ENCODE data around the gene SPTBN4.
A peak's percentile ranks its signal among the peaks of the same experiment; 100 is the strongest.
"Not testable (repeated sequence)": the region's sequence is repeated elsewhere in the genome, so short reads cannot be mapped to it uniquely, and the experiment has no call there.

The SPTBN4 gene

DNA sequence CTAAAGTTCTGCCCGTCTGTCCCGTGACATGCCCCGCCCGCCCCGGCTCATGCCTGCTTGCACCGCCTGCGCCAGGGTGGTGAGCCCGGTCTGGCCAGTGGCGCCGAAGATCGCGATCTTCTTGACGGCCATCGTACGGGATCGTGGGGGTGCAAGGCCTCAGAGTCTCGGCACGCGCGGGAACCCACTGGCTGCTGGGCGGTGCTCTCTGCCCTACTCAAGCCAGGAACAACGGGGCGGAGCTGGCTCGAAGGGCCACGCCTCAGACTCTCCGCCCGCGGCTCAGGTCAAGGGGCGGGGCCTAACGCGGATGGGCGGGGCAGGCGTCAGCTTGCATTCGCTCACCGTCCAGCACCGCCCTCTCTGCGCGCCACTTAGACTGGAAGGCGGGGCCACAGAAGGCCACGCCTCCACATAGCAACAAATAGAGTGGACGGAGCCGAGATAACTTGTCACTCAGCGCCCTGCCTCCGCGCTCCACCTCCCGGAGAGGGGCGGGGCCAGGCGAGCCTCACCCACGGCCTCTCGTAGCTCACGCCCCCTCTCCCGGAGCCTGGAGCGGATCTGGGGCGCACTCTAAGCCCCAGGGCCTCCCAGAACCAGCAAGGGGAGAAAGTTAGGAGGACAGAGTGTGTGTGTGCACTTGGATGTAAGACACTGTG, 1.1 kb upstream of the SPTBN4 start, which contains the start of gene BLVRB:
Gene BLVRB (minus strand): TSS at position 189 of the 662 bp plus-strand sequence. CDS start 57 bp downstream, at position 132.
- DNase-seq, result peak; percentile 100

- DNase-seq, result peak; percentile 87
Observed at GRCh38 chr19:40466219-40466984, 399 bp upstream of the SPTBN4 start.

DNA sequence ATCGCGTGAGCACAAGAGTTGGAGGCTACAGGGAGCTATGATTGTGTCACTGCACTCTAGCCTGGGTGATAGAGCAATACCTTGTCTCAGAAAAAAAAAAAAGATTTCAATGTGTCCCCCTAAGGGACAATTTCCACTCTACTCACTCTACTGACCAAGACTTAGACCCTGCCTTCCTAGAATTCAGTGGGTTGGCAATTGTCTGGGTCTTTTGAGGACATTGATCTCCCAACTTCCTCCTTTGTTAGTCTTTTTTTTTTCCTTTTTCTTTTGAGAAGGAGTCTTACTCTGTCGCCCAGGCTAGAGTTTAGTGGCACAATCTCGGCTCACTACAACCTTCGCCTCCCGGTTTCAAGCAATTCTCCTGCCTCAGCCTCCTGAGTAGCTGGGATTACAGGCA, 2.2 kb downstream of the SPTBN4 start:
- no peak for DNase-seq

- no peak for DNase-seq
Observed at GRCh38 chr19:40471111-40471510, 4.3 kb downstream of the SPTBN4 start.

GRCh38 chr19:40472516-40472915, 5.7 kb downstream of the SPTBN4 start:
- DNase-seq, result no peak

- no peak for DNase-seq
Observed at GRCh38 chr19:40474737-40475136, 7.9 kb downstream of the SPTBN4 start.

- DNase-seq, result not testable (repeated sequence)
Observed at GRCh38 chr19:40475878-40476644, 9.3 kb downstream of the SPTBN4 start.

- no peak for DNase-seq
Observed at GRCh38 chr19:40486017-40486416, 19.2 kb downstream of the SPTBN4 start.

DNA sequence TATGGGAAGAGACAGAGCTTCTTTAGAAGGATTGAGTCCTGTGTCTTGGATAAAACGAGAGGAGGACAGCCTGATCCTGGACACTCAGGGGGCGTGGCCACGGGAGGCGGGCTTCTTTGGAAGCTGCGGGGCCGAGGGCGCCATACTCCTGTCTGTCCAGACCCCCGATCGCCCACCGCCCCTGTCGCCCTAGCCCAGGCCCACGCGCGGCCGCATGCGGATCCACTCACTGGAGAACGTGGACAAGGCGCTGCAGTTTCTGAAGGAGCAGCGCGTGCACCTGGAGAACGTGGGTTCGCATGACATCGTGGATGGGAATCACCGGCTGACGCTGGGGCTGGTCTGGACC, 23.1 kb downstream of the SPTBN4 start:
- DNase-seq, result no peak

DNA sequence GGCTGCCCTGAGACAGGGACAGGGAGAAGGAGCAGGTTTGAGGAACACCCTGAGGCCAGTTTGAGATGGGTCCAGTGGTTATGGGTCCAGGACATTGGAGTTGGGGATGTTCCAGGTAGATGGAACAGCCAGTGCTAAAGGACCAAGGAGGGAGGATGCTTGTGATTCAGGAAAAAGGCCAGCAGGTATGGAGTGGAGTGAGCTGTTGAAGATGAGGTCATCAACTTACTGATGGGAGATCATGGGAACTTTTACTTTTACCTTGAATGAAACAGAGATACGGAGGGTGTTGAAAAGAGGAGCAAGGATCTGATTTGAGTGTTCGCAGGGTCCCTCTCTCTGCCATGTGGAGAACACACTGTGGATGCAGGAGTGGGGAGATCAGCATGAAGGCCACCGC, 25.5 kb downstream of the SPTBN4 start:
- DNase-seq, result no peak

GRCh38 chr19:40493778-40494177, 27.0 kb downstream of the SPTBN4 start:
- DNase-seq, result no peak

GRCh38 chr19:40494191-40494838, 27.5 kb downstream of the SPTBN4 start:
- DNase-seq, result no peak

- DNase-seq, result no peak
Observed at GRCh38 chr19:40497214-40497613, 30.4 kb downstream of the SPTBN4 start.

DNA sequence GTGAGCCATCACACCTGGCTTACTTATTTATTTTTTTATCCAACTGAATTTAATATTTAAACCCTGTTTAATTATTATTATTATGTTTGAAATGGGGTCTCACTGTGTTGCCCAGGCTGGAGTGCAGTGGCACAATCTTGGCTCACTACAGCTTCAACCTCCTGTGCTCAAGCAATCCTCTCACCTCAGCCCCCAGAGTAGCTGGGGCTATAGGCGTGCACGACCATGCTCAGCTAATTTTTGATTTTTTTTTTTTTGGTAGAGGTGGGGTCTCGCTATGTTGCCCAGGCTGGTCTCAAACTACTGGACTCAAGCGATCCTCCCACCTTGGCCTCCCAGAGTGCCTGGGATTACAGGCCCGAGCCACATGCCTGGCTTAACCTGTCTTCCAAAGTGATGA, 32.5 kb downstream of the SPTBN4 start:
- DNase-seq, result no peak

GRCh38 chr19:40500678-40501530, 34.1 kb downstream of the SPTBN4 start:
- not testable (repeated sequence) for DNase-seq

GRCh38 chr19:40501599-40501998, 34.8 kb downstream of the SPTBN4 start:
- DNase-seq, result no peak

DNA sequence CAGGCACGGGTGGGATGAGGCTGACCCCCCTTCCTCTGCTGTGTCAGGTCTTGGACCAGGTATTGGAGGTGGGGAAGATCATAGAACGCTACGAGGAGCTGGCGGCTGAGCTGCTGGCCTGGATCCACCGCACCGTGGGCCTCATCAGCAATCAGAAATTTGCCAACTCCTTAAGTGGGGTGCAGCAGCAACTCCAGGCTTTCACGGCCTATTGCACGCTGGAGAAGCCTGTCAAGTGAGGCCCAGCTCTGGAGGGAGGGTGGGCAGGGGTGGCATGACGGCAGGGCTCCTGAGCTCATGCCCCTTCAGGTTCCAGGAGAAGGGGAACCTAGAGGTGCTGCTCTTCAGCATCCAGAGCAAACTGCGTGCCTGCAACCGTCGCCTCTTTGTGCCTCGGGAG, 35.3 kb downstream of the SPTBN4 start:
- DNase-seq, result no peak

- no peak for DNase-seq
Observed at GRCh38 chr19:40502647-40503319, 36.0 kb downstream of the SPTBN4 start.

DNA sequence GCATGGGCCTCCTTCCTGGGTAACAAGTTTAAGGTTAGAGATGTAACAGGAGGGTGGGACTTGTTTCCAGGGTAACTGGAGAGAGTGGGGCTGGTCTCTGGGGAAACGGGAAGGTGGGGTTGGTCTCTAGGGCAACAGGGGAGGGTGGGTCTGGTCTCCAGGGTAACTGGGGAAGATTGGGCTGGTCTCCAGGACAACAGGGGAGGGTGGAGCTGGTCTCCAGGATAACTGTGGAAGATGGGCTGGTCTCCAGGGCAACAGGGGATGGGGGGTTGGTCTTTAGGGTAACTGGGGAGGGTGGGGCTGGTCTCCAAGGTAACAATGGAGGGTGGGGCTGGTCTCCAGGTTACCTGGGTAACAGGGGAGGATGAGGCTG, 36.5 kb downstream of the SPTBN4 start:
- no peak for DNase-seq

GRCh38 chr19:40506099-40506498, 39.3 kb downstream of the SPTBN4 start:
- no peak for DNase-seq

DNA sequence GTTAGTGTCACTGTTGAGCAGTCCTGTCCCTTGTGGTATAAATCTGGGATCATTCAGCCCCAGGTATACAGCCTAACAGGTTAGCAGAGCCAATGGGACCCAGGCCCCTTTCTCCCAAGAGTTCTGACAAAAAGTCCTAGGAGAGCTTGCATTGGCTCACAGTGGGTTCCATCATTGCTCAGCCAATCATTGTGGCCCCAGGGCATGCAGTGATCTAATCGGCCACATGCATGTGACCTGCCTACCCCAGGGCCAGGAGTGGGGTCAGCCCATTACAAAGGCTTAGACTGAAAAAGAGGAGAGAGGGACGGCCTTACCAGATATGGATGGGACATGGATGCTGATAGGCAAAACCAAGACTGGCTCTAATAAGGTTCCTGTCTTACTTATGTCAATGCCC, 41.1 kb downstream of the SPTBN4 start:
- DNase-seq, result no peak

All from CD4-positive, alpha-beta T cell treated with Interleukin-17A for 1 hour (primary cell).